Subcutaneous preadipocyte (primary cell): Measurements from ENCODE around the gene RASSF4. TPM values are rescaled to one million over a fixed set of nuclear protein-coding genes. Genes with fewer than 3 reads are reported as not detected.

Experiments used
- total RNA-seq: library from RNA; depleted of rRNA; stranded (reverse); fragments of >200 nt; gene quantifications from 2 replicates; pipeline ENCODE4 v1.2.3, GENCODE V29; 2012

The RASSF4 gene, protein sequence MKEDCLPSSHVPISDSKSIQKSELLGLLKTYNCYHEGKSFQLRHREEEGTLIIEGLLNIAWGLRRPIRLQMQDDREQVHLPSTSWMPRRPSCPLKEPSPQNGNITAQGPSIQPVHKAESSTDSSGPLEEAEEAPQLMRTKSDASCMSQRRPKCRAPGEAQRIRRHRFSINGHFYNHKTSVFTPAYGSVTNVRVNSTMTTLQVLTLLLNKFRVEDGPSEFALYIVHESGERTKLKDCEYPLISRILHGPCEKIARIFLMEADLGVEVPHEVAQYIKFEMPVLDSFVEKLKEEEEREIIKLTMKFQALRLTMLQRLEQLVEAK
- 2.9 and 4.0 TPM in 2 replicates for total RNA-seq

DNA sequence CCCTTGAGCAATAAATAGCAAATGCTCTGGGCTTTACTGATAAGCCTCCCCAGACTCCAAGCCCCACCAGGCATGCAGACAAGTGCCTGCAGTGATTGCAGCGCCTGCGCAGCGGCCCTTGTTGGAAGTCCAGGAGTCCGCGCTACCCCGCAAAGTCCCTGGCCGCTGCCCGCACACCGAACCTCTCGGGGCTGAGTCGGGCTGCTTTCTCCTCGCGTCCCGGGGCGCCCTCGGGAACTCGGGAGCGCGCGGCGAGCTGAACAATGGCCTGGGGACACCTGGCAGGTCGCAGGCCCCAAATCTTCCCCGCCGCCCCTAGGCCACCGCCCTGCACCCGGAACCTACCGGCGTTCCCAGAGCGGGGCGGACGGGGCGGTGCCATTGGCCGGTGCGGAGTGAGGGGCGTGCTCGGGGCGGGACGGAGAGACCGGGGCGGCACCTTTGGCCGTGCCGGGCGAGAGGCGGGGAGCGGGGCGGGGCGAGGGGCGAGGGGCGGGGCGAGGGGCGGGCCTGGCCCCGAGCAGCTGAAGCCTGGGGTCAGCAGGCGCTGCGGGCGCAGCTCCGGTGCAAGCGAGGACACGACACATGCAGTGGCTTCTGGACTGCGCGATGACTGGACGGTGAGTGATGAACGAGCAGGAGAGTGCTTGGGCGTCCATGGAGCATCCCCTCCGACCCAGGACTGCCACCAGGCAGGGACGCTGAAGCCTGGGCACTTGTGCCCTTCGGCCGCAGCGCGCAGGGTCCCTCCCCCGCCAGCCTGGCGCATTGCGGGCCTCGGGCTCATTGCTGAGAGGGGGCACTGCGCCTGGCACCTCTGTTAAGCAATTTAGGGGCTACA, at the start of gene RASSF4:
Gene RASSF4, plus strand, starts transcription at position 556 of the 841 bp plus-strand sequence. CDS start 10,401 bp downstream, outside the sequence.

DNA sequence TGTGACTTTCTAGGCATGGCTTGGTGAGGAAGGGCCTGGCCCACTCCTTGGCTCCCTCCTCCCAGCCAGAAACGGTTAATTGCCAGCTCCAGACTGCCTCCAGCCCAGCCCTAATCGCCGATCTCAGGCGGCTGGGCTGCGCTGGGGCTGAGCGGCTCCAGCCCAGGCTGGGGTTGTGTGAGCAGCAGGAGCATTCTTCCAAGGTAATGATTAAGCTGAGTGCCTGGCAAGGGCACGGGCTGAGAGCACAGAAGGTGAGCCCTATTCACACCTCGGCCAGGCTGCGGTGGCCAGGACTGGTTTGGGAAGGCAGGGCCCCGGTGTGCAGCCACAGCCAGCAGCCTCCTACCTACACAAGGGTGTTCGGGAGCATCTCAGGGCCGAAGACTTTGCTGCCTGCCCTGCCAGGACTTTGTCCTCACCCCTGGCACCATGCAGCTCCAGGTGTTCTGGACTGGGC, 48.5 kb upstream of the RASSF4 start, which contains the start of gene TMEM72:
Gene TMEM72, plus strand, starts transcription at position 257 of the 460 bp plus-strand sequence. Its CDS starts 176 bp downstream, at position 433.

GRCh38 chr10:44978570-44979280, 19.1 kb downstream of the RASSF4 start, which contains the start of gene DEPP1:
Gene DEPP1 (minus strand): TSS chr10:44978809. CDS start chr10:44978030, 779 bp downstream.

GRCh38 chr10:45000752-45001380, 41.3 kb downstream of the RASSF4 start, which contains the start of gene ZNF22:
Gene ZNF22 (plus strand): TSS chr10:45000923. CDS start chr10:45003369, 2,446 bp downstream.

Other genes with a start within 250 kb of the RASSF4 start
- not detected in 2 replicates for gene TMEM72, start 48.5 kb upstream of the RASSF4 start, total RNA-seq
- gene DEPP1, start 19.0 kb downstream of the RASSF4 start, total RNA-seq: 5.3 and 47.8 TPM in 2 replicates
- gene ZNF22, start 41.1 kb downstream of the RASSF4 start, total RNA-seq: 10.7 and 12.5 TPM in 2 replicates